Sigmoid colon (tissue), 3 donors: Measurements from ENCODE around the gene RAI2.

Source experiments
- CTCF ChIP-seq, 4 experiments: fragments of 450-650 bp in 3 of 4; fragments of 200-600 bp in 1 of 4; IDR thresholded peaks; one replicate each; pipeline ENCODE4 v1.5.1; 2016 to 2019; ENCODE audit warnings: antibody characterized with exemption in 4 of 4, mild to moderate bottlenecking in 3 of 4, moderate library complexity in 2 of 4
- POLR2A ChIP-seq, 2 donors: fragments of 450-650 bp; IDR thresholded peaks; one replicate each; pipeline ENCODE4 v1.6.1; 2016; ENCODE audit warnings: antibody characterized with exemption in 2 of 2, mild to moderate bottlenecking in 2 of 2, moderate library complexity in 2 of 2

- TF ChIP-seq CTCF (IDR thresholded peaks at IDR 0.05): no peak
- TF ChIP-seq POLR2A (IDR thresholded peaks at IDR 0.05): no peak
These were observed 9.2 kb downstream of the RAI2 start for GRCh38 chrX:17851874-17852273.
